COLO829 (cell line): ENCODE results near the gene DBN1.

Experiments
- DNase-seq: peaks from one replicate; pipeline ENCODE4 v3.0.0; 2012; ENCODE audit warnings: low spot score

DBN1 gene

DNA sequence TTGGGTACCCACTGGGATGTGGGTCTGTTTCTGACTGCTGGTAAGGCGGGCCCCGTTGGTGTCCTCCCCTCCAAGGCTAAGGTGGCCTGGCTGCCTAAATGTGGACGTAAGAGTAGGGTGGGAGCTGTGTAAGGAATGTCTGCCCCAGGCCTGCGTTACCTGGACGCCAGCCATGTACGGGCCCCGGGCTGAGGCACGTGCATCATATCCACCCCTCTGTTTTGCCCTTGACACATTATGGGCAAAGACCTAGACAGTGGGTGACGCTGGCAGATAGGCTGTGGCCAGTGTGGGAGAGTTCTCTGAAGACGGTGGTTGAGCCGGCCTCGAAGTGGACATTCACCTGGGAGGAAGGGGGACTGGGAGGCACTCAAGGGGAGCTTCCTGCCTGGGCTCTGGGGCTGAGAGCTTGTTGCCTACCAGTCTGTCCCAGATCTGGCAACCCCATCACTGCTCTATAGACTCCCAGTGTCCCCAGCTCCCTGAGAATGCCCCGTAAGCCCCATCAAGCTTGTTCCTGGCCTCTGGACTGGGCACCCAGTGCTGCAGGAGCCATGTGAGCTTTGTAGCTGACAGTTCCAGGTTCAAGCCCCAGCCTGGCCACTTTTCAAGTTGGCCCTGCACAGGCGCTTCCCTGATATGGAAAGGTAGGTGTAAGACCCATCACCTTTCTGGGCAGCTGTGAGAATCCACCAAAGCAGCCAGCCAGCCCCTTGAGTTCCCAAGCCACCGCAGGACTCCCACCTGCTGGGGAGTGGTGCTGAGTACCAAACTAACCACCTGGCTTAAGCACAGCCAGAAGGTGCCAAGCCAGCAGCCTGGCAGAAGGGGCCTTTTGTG lies 30.1 kb downstream of the DBN1 start:
- DNase-seq, result no peak

DNA sequence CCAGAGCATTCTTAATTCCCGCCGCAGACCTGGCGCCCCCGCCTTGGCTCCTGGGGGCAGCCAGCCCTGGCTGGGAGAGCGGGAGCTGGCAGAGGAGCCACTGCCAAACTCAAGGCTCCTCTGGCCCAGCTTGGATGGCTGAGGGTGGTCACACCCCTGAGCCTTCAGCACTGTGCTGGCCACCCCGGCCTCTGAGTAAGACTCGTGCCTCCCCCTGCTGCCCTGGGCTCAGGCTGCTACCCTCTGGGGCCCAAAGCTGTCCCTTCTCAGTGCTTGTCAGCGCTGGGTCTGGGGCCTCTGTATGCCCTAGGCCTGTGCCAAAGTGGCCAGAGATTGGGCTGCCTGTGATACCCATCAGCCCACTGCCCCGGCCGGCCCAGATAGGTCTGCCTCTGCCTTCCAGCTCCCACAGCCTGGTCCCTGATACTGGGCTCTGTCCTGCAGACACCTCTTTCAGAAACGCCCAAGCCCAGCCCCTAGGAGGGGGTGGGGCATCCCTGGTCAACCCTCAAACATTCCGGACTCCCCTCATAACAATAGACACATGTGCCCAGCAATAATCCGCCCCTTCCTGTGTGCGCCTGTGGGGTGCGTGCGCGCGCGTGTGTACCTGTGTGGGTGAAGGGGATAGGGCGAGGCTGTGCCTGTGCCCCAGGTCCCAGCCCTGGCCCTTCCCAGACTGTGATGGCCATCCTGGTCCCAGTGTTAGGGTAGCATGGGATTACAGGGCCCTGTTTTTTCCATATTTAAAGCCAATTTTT lies 31.2 kb downstream of the DBN1 start:
- no peak for DNase-seq

DNA sequence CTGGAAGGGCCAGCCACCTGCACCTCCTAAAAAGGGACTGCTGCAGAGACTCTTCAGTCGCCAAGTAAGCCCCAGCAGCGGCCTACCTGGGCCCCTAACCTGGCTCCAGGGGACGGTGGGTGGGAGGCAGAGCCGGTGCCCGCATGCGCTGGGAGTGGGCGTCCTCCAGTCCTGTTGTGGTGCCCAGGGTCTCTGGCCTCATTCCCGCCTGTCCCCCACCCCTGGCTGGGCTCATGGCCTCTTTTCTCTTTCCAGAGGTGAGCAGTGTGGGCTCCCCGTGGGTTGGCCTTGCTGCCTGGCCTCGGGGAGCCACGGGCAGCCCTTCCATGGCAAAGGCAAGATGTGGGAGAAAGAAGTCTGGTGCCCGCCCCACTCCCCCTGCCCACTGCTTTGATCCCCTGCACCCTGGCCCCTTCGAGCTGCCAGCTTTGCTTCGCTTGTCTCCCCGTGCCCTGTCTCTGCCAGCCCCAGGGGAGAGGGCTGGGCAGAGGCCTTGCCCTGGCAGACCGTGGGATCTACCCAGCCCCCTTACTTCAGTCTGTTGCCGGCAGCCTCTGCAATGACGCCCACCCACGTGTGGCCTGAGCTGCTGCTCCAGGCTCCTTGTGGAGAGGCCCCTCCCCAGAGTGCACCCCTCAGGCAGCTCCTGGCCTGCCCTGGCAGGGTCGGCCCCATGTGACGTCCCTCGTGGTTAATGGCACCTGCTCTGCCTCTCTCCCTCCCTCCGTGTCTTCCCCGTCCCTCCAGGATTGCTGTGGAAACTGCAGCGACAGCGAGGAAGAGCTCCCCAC lies 32.2 kb downstream of the DBN1 start:
- DNase-seq, result no peak

DNA sequence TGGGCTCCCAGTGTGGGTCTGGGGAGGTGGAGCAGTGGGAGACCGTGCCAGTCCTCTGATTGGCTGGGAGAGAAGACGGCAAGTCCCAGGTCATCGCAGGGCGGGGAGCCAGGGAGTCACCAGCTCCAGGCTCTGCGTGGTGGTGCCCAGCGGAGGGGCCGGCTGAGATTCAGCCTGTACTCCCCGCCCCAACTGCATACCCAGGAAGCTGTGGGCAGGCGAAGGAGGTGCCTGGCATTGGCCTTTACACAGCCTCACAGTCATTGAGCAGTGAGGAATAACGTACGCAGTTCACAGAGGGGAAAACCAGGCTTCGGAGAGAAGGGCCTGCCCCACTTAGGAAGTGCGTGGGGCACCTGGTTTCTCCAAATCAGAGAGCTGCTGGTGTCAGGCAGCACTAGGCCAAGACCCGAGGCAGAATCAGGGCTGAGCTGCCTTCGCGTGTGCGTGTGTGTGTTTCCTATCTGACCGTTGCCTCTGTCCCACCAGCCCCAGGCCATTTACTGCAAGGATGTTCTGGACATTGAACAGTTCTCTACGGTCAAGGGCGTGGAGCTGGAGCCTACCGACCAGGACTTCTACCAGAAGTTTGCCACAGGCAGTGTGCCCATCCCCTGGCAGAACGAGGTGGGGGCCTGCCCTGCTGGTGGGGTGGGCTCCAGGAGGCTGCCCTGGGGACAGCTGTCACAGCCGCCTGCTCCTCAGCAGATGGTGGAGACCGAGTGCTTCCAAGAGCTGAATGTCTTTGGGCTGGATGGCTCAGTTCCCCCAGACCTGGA lies 33.0 kb downstream of the DBN1 start:
- no peak for DNase-seq

DNA sequence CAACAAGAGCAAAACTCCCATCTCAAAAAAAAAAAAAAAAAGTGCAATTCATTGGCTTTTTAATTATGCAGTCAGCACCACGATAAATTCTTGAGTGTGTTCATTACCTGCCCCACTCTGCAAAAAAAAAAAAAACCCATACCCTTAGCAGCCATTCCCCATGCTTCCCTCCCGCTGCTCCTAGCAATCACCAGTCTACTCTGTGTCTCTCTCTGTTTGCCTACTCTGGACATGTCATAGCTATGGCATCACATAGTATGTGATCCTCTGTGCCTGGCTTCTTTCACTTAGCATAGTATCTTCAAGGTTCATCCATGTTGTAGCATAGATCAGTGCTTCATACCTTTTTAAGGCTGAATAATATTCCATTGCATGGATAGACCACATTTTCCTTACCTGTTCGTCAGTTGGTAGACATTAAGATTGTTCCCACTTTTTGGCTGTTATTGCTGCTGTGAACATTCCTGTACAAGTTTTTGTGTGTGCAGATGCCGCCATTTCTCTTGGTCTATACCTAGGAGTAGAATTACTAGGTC lies 33.8 kb downstream of the DBN1 start:
- no peak for DNase-seq

DNA sequence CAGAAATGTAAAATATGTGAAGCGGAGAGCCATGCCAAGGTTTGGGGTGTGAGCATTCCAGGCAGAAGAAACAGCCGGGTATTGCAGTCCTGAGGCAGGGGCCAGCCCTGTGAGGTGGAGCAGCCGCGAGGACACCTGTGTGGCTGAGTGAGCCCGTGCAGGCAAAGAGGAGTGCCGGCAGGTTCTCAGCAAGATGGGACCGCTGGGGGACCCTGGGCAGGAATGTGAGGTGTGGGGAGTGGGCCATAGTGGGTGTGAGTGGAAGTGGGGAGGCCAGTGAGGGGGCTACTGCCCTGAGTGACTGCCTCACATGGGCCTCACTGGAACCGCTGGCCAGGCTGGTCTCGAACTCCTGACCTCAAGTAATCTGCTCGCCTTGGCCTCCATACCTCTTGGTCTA lies 35.0 kb downstream of the DBN1 start:
- DNase-seq, result no peak

DNA sequence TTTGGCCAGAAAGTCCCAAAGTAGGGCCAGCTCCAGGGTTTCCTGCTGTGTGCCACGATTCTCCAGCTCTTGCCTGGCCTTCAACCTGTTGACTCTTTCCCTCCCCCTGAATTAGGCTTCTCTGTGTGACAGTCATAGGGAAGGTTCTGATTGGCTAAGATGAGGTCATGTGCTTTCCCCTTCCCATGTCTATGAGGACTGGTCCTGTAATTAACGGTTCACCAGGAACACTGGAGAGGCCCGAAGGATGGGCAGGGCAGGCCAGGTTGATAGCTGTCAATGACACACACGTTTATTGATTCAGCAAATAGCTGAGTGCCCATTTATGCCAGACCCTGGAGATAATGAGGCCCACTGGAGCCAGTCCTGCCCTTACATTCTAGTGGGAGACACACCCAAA lies 35.8 kb downstream of the DBN1 start:
- DNase-seq, result no peak

DNA sequence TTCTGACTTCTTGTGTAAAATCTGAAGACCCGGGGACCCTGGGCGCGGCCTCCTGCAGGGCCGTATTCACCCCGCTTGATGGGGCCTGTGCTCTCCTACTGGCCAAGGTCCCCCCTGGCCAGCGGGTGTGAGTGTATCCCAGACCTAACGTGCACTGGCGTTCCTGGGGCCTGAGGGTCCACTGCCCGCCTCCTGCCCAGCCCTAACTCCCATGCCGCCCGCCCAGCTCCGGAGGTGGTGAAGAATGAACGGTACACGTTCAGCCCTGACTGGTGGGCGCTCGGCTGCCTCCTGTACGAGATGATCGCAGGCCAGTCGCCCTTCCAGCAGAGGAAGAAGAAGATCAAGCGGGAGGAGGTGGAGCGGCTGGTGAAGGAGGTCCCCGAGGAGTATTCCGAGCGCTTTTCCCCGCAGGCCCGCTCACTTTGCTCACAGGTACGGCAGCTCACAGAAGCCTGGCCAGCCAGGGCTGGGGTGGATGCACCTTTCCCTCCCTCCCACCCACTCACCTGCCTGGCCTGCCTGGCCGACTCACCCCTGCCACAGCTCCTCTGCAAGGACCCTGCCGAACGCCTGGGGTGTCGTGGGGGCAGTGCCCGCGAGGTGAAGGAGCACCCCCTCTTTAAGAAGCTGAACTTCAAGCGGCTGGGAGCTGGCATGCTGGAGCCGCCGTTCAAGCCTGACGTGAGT lies 37.4 kb downstream of the DBN1 start:
- no peak for DNase-seq

DNA sequence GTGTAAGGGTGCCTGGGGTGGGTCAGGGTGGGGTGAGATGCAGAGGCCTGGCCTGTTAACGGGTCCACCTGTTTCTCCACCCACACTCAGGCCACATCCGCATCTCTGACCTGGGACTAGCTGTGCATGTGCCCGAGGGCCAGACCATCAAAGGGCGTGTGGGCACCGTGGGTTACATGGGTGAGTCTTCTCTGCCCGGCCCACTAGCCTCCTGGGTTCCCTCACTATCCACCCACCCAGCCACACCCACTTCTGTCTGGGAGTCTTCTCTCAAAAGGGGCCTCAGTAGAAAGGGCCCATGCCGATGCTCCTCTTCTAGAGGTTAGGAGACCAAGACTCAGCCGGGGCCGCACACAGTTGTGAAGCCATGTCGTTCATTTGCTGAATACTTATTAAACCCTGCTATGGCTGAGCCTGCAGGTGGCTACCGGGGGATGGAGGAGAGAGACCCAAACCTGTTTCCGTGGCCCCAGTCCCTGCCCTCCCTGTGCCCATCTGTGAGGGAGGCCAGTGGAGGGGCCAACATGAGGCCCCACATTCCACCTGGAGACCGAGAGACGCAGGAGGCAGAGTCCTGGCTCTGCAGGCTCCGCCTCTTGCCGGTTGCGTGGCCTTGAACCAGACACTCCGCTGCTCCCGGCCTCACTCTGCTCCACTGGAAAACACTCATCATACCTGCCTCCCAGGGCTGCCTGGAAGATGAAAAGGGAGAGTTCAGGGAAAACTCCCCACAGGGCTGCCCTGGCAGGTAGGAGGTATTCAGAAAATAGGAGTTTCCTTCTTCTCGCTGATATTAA lies 38.3 kb downstream of the DBN1 start:
- DNase-seq, result no peak

DNA sequence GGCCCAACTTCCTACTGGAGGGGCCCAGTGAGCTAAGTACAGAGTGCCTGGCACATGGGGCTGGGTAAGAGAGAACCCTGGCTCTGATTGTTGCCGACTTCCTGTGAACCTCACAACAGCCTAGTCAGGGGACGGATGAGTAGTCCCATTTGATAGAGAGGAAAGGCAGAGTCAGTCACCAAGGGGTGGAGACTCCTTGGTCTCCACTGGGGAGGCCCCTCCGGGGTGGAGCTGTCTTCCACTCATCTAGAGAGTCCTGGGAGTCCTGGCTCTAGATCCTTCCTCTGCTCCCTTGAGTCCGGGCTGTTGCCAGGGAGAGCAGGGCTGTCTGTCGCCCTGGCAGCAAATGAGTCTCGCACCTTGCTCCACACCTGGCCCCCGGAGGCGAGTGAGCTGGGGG lies 39.0 kb downstream of the DBN1 start:
- DNase-seq, result no peak

DNA sequence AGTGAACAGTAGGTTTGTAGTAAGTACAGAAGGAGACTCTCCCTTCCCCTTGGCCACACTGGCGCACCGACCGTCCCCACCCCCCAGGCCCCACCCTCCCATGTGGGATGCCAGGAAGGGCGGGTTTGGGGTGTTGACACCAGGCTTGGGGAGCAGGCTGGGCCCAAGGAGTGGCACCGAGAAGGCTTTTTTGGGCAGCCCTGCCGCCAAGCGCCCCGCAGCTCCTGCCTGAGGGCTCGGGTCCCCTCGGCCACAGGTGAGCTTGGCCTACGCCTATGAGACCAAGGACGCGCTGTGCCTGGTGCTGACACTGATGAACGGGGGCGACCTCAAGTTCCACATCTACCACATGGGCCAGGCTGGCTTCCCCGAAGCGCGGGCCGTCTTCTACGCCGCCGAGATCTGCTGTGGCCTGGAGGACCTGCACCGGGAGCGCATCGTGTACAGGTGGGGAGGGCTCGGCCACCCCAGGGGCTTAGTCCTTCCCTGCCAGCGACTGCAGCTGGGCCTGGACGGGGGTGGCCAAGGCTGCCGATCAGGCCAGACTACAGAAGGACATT lies 39.7 kb downstream of the DBN1 start:
- no peak for DNase-seq

DNA sequence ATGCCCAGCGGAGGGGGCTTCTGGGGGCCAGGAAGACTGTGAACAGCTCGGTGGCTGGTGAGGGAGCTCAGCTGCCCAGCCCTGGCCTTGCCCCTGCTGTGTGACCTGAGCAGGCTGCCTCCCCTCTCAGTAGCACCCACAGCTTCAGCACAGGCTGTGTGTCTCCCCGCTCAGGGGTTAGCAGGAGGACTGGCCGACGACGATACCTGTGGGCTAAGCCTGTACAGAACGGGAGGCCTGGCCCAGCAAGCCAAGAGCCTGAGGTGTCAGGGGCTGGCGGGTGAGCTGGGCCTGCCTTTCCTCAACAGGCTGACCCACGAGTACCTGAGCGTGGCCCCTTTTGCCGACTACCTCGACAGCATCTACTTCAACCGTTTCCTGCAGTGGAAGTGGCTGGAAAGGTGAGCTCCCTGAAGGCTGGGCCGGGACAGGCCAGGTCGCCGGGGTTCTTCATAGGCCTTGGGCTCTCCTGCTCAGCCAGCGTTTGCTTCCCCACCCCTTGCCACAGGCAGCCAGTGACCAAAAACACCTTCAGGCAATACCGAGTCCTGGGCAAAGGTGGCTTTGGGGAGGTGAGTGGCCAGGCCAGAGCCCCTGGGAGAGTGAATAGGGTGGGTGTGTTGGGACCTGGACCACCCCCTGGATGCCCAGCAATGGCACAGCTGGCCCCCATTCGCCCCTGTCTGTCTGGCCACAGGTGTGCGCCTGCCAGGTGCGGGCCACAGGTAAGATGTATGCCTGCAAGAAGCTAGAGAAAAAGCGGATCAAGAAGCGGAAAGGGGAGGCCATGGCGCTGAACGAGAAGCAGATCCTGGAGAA lies 40.4 kb downstream of the DBN1 start:
- no peak for DNase-seq

DNA sequence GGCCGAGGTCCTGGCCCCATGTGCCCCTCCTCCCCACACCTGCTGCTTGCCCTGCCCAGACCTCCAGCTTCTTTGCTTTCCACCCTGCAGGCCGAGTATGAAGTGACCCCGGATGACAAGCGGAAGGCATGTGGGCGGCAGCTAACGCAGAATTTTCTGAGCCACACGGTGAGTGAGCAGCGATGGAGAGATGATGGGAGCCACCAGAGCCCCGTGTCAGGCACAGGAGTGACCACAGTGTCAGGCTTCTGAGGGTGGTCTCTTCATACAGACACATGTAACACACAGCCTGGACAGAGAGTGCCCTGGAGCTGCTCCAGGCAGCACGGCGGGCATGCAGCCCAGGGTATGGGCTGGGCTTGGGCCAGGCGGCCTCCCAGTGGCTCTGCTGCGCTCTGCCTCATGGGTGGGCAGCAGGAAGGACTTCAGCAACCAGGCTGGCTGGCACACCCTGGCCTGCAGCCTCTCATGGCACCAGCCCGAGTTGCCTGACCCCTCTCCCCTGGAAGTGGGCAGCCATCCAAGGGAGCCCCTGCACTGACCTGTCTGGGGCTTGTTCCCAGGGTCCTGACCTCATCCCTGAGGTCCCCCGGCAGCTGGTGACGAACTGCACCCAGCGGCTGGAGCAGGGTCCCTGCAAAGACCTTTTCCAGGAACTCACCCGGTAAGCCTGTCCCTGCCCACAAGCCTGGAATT lies 41.1 kb downstream of the DBN1 start:
- DNase-seq, result no peak

DNA sequence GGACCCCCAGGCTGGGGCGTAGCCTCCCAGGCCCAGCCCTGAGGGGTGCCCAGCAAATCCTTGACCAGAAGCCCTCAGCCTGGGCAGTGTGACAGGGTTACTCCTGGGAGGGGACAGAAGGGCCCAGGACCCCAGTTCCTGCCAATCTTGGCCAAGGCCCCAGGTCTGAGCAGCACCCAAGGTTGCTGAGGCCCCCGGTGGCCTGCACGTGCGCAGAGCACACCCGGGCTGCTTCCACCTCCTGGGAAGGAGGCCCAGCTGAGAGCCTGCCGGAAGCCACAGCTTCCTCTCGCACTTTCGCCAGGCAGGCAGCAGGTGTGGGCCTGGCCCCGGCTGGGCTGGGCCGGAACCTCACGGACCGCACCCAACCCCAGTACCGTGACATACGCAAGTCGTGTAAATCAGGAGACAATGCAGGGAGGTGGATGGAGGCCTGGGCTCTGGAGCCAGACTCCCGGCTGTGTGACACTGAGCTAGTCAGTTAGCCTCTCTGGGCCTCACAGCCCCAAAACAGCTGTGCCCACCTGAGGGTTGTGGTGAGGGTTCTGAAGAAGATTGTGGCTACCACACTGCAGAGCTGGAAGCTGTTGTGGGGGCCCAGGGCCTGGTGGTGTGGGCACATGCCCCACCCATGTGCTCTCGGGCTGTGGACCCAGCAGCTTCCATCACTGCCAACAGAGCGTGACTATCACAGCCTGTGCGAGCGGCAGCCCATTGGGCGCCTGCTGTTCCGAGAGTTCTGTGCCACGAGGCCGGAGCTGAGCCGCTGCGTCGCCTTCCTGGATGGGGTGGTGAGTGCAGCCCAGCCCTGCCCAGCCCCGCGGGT lies 41.9 kb downstream of the DBN1 start:
- no peak for DNase-seq

DNA sequence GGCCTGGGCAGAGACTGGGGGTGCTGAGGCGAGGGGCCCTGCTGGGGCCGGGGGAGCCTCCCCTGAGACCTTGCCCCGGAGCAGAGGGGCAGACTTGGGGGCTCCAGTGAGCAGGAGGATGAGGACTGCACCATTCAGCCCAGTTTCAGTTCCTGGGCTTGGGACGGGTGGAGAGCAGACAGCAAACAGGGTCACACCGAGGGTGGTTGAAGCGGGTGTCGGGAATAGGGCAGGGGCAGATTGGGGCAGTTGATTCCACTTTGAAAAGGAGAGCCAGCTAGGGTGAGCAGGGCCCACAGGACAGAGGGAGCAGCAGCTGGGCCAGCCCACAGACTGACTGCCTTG lies 42.5 kb downstream of the DBN1 start:
- DNase-seq, result no peak

DNA sequence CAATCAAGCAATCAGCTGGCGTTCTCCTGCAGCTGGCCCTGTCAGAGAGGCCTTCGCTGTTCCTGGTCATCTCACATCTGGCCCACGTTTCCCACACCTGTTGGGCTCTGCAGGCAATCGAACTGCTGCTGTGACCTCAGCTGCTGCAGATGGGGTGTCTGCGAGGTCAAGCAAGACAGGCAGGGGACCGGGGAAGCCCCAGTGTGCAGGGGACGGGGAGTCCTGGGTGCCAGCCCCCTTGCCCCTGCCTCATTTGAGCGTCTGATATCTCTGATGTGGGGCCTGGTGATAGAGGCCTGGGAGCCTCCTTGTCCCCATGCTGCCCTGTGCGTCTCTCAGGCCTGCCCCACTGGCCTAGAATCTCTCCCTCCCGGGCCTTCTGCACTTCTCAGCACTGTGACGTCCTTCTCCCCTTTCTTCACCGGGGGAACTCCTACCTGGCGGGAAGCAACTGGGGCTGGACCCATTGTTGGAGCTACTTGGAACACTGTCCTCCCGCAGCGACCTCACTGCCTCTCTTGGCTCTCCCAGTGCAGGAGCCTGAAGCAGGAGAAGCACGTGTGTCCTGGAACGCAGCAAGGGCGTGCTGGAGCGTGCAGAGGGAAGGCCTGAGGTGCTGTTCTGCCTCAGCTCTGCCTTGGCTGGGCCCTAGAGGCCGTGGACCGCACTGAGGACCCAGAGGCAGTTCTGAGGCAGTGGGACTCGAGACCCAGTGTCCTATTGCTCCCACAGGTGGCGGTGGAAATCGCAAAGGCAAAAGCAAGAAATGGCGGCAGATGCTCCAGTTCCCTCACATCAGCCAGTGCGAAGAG lies 43.1 kb downstream of the DBN1 start:
- no peak for DNase-seq
